TTC549 (cell line): ENCODE measurements around the gene MAPK8IP3.
"Not testable (repeated sequence)": the region's sequence is repeated elsewhere in the genome, so short reads cannot be mapped to it uniquely, and the experiment has no call there.

ENCODE experiments used
- FAIRE-seq: peaks from 2 replicates; lab custom pipeline; 2012; peaks lifted over from hg19 to GRCh38; lab: Jason Lieb, UNC

Gene MAPK8IP3

DNA sequence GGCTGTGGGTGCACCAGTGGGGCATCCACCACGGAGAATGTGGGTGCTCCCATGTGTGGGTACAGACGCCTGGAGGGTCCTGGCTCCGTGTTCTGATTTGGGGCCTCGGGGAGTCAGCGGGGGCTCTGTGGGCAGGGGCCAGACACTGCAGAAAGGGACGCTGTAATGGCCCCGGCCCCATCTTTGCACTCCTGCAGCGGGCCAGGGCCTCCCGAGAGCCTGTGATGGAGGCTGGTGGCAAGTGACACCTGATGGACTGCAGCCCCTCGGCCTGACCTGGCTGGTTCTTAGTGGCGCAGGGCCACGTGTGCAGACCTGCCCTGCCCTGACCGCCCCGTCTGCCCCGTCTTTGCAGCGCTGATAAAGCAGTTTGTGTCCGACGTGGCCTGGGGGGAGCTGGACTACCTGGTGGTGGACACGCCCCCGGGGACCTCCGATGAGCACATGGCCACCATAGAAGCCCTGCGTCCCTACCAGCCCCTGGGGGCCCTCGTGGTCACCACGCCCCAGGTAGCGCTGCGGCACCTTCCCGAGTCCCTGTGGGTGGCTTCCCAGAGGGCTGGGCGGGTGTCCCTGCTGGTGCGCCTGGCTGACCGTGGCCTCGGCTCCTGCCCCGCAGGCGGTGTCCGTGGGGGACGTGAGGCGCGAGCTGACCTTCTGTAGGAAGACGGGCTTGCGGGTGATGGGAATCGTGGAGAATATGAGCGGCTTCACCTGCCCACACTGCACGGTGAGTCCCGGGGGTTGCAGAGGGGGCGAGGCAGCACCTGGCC, 81.5 kb downstream of the MAPK8IP3 start:
- no peak for FAIRE-seq

DNA sequence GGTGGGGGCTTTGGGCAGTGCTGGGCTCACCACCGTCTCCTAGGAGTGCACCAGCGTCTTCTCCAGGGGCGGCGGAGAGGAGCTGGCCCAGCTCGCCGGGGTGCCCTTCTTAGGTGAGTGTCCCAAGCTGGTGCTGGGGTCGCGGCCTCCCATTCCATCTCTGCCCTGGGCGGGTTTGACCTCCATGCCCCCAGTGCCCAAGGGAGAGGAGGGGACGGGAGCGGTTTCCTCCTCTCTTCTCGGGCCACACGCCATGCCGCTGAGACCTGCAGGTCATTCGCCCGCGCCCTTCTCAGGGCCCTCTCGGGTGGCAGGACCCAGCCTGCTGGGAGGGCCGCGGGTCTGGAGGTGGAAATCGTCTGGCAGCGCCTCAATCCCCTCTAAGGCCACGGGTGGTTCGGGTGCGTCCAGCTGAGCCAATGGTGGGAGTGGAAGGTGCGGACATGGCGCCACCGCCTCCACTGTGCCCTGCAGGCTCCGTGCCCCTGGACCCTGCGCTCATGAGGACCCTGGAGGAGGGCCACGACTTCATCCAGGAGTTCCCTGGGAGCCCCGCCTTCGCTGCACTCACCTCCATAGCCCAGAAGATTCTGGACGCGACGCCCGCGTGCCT, 82.2 kb downstream of the MAPK8IP3 start:
- no peak for FAIRE-seq

DNA sequence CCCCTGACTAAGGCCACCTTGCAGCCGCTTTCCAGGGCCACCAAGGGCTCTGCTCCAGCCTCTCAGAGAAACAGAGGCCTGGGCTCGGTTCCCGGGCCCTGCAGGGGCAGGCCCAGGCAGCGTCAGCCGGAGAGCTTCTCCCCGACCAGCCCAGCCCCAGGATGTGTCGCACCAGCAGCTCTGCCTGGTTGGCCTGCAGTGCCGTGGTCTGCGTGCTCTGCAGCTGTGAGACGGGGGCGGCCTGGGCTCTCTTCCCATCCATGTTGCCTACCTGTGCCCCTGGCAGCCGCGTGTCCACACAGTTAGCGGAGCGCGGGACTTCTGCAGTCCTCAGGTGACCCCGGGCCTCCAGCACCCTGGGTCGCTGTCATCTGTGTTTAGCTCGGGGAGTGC, 82.7 kb downstream of the MAPK8IP3 start:
- no peak for FAIRE-seq

DNA sequence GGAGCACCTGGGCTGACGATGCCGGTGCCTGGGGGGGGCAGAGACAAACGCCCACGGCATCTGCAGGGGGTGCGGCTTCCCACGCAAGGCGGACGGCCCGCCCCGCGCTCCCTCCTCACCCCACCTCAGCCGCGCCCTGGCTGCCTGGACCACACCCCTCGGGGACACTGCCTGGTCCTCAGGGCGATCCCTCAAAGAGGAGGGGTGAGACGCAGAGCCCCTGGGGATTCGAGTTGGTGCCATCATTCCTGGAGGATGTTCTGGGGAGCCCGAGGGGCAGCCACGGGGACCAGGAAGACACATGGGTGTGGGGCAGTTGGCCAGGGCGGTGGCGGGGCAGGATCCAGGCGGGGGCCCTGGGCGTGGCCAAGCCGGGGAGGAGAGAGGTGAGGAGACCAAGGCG, 83.6 kb downstream of the MAPK8IP3 start:
- no peak for FAIRE-seq

DNA sequence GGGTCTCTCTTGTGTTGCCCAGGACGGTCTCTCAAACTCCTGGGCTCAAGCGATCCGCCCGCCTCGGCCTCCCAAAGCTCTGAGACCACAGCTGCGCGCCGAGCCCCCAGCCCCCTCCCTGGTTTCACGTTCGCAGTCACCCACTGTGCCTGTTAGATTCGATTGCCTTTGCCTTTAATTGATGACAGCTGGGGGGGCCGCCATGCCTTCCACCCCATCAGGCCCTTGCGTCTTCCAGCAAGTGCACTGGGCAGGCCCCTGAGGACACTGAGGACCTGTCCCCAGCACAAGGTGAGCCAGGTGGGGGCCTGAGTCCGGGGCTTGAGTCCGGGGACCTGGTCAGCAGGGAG, 84.2 kb downstream of the MAPK8IP3 start:
- no peak for FAIRE-seq

DNA sequence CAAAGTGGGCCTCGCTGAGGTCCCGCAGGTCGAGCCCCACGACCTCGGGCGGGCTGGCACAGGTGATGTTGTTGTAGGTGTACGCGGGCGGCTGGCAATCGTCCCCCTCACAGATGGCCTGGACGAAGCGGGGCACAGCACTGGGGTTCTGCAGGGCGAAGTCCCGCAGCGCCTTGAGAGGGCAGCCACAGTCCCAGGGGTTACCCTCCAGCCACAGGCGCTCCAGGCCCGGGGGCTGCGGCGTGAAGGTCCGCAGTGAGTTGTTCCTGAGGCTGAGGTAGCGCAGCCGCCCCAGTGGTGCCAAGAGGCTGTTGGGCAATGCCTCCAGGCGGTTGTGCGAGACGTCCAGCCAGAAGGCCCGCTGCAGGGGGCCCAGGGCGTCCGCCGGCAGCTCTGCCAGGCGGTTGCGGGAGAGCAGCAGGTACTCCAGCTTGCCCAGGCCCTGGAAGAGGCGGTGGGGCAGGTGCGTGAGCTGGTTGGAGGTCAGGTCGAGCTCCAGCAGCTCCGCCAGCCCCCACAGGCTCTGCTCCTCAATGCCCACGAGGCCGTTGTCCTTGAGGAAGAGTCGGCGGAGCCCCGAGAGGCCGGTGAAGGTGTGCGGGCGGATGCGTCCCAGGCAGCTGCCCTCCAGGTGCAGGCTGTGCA, 84.7 kb downstream of the MAPK8IP3 start:
- no peak for FAIRE-seq

DNA sequence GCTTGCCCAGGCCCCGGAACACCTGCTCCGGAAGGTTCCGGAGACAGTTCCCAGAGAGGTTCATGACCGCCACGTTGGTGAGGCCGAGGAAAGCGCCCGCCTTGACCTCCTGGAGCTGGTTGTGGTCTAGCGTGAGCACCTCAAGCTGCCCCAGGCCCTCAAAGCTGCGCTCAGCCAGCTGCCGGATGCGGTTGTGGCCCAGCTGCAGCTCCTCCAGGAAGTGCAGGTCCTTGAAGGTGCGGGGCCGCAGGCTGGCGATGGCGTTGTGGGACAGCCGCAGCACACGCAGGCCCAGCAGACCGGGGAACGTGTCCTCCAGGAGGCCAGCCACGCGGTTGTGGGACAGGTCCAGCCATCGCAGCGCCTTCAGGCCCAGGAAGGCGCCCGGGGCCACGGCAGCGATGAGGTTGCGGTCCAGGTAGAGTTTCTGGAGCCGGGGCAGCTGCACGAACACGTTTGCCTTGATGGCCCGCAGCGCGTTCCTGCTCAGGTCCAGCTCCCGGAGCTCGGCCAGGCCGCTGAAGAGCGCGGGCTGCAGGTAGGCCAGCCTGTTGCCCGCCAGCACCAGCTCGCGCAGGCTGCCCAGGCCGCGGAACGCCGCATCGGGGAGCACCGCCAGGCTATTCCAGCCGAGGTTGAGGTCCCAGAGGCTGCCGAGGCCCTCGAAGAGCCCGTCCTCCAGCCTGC, 85.4 kb downstream of the MAPK8IP3 start:
- FAIRE-seq = no peak

DNA sequence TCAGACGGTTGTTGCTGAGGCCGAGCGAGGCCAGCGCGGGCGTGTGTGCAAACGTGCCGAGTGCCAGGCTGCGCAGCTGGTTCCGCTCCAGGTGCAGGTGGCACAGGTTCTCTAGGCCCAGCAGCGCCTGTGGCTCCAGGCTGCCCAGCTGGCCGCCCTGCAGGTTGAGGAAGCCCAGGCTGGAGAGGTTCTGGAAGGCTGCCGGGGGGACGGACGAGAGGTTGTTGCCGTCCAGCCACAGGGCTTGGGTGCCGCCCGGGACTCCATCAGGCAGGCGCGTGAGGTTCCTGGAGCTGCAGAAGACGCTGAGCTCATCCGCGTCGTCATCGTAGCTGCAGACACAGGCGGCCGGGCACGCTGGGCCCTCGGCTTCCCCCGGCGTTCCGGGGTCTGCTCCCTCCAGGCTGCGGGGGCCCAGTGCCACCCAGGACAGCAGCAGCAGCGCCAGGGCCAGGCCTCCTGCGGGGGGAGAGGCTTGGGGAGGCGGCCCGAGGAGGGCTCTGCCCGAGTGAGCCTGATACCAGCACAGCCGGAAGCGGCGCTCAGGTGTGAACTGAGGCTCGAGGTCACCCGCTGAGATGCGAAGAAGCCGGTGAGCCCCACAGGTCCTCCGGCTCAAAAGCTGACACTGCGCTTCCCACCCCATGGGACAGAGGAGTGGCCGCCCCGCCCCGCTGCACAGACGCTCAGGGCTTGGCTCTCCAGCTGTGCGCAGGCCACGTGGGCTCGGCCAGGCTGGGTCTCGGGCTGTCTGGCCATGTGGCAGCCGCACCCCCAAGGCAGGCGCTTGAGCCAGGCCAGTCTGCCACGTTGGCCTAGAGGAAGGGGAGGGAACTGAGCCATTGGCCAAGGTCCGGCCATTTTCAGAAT, 86.2 kb downstream of the MAPK8IP3 start:
- FAIRE-seq = no peak

DNA sequence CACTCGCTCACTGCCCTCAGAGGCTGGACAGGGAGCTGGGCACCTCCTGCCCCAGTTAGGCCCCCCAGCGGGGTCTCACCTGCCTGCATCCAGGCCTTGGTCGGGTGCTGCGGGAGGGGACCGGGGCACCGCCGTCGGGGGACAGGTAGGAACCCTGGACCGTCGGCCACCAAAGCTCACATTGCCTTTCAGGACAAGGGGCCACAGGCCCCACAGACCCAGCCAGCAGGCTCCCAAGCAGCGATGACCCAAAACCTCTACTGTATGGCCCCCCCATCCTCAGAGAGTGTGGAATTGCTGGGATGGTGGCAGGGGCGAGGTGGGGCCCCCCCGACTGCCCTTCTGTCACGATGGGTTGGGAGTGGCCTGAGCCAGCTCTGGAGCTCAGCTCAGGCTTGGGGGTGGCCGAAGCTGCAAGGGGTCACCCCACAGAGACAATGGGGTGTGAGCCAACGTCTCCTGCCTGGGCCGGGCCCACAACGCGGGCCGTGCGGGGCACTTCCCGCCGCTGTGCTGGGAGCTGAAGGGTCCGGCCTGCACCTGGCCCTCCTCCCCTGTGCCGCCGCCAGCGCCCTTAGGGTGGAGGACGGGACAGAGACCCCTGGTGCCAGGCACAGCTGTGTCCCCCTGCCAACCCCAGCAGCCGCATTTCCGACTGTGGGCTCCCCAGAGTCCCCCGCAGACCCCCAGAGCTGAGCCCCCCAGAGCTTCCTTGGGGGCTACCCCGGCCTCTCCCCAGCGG, 87.0 kb downstream of the MAPK8IP3 start:
- FAIRE-seq = no peak

DNA sequence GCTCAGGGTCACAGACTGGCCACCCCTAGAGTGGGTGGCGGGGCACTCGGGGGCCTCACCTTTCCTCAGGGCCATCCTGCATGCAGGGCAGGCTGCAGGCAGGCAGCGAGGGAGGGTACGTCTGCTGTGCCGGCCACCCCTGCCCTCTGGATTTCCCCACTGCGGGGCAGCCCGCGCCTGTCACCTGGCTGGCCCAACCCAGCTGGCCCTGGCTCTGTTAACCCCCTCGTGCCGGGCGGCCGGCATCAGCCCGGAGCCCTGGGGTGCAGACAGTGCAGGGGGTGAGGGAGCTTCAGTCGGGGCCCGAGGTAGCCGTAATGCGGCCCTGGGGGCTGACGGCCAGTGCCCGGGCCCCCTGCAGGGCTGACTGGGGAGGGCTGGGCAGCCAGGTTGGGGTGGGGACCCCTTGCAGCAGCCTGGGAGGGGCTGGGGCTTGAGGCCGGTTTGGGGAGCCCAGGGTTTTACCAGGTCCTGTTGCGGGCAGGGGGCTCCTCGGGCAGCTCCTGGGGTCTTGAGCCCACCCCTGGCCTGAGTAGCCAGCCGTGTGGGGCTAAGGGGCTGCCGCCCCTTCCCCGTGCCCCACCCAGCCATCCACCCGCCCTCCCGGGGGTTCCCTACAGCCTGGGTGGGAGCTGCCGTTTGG, 87.7 kb downstream of the MAPK8IP3 start, which contains the start of gene IGFALS:
TSS of gene IGFALS (minus strand) at position 128 of the 643 bp plus-strand sequence. CDS start at position 75, 53 bp downstream.
- FAIRE-seq = no peak

DNA sequence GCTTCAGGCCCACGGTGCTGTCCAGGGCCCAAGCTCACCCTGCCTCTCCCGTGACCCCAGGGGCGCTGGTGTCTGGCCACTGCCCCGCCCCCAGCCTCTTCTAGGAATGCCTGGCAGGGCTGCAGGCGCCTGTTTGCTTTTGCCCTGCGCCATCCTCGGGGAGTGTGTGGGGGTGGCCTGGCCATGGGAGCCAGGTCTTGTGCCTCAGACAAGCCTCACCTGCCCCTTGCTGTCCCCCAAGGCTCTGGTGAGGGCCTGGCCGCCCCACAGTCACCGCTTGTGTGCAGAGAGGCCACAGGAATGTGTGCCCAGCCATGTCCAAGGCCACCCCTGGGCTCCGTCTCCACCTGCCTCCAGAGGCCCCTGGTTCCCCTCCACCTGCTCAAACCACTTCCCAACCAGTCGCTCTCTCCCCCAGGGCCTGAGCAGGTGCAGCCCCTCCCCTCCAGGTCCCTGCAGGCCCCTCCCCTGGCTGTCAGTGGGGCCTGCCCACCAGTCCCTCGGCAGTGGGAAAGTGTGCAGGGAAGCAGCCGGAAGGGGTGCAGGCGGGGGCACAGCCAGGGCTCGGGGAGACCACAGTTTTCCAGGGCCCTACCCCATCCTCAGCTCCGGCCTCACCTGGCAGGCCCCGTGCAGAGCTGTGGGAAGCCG, 88.4 kb downstream of the MAPK8IP3 start:
- FAIRE-seq = no peak

DNA sequence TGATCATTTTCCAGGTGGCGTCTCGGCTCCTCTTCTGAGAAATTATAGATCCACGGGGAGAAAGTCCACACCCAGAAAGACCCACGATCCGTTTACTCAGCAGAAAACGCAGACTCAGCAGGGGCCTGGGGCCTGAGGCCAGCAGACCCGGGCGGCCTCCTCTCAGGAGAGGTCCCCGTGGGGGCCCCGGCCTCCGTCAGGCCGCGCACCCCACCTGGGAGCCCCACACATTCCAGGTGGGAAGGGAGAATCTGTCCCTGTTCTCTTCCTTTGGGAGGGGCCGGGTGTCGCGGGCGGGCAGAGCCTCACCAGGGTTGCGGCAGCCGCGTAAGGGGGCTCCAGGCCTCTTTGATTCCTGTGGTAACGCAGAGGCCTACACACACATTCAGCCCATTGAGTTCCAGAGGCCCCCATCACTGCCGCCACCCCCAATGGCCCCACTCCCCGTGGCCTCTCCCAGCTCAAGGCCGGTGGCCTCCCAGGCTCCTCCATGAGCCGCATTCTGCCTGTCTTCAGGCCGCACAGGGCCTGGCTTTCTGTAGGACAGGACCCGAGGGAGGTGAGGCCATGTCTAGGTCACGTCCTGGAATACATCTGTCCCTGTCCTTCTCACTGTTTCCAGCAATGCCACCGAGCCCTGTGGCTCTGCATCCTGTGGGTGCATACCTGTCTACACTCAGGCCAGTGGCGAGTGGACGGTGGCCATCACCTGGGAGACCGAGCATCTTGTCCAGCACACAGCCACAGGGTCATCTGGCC, 89.1 kb downstream of the MAPK8IP3 start:
- FAIRE-seq = no peak

DNA sequence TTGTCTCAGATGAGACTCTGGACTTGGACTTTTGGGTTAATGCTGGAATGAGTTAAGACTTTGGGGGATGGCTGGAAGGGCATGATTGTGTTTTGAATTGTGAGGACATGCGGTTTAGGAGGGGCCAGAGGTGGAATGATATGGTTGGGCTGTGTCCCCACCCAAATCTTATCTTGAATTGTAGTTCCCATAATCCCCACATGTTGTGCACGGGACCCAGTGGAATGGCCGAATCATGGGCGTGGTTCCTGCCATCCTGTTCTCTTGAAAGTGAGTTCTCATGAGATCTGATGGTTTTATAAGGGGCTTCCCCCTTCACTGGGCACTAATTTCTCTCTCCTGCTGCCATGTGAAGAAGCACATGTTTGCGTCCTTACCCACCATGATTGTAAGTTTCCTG, 93.3 kb downstream of the MAPK8IP3 start:
- not testable (repeated sequence) for FAIRE-seq

DNA sequence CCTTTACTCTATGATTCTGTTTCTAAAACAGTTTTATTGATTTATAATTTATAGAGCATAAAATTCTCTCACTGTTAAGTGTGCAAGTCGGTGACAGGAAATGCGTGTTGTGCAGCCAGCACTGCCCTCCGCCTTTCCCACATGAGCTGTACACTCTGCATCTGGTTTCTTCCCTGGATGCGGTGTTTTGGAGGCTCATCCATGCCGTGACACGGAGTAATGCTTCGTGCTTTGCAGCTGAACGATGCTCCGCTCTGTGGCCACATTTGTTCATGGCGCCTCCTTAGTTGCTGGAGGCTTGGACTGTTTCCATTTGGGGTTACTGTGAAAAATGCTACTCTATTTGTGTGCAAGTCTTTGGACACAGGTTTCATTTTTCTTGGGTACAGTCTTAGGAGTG, 94.7 kb downstream of the MAPK8IP3 start:
- no peak for FAIRE-seq

DNA sequence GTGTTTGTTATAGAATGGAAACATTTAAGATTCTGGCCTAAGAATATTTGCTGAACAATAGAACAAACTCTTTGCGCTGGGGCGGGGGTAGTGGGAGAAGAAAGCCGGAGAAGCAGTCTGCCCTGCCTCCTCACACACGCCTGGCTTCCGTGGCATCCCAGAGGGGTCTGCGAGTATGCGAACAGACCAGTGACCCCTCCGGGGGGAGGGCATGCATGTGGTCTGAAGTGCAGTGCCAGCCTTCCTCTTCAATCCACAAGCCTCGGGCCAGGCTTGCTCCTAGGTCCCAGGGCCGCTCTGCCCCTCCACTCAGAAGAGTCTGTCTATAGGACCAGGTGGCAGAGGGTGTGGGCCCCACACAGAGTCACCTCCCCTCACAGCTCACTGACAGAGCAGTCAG, 101.6 kb downstream of the MAPK8IP3 start:
- no peak for FAIRE-seq

DNA sequence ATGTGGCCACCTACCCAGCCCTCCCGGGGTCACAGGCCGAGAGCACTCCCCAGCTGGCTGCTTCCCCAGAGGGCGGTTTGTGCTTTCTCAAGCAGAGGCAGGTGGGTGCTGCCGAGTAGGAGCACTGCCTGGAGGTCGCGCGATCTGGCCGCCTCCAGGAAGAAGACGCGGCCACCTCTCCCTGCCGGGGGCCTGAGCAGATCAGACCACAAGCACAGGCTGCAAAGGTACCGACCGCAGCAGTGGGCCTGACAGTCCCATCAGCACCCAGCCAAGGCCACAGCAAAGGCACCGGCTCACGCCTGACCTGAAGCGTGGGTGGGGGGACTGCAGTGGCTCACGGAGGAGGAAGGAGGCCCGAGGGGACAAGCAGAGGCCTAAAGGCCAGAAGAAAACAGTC, 102.7 kb downstream of the MAPK8IP3 start:
- FAIRE-seq = no peak

DNA sequence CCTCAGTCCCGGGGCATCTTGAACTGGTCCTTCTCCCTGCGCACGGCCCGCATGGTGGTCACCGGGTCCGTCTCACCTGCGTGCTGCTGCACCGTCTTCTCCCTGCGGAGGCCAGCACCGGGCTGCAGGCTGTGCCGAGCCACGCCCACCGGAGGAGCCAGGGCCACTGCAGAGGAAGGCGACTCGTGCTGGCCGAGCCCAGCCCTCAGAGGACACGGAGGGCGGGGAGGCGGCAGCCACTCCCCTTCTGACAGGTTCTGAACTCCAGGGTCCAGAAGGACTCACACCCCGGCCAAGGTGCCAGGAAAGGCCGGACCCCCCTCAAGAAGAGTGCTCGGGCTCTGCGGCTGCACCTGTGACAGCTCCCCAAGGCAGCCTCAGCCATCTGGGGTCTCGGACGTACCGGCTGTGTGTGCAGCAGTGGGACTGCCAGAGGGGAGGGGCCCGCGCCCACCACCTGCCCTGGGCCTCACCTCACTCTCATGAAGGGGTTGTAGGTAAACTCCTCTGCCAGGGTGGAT, 103.3 kb downstream of the MAPK8IP3 start:
- FAIRE-seq = no peak

DNA sequence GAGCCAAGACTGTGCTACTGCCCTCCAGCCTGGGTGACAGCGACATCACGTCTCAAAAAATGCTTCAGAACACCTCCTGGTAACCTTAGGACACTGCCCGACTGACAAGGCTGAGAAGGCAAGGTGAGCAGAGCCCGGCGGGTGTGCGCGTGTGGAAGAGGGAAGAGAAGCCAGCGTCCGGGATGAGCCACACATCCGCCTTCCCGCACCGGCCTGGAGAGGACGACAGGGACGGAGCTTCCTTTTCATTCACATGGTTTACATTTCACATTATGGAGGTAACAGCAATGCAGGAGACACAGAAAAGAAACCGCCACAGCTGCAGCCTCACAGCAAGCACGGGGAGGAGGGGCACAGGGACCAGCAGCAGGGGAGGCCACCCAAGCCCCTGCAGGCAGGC, 104.1 kb downstream of the MAPK8IP3 start:
- FAIRE-seq = no peak

DNA sequence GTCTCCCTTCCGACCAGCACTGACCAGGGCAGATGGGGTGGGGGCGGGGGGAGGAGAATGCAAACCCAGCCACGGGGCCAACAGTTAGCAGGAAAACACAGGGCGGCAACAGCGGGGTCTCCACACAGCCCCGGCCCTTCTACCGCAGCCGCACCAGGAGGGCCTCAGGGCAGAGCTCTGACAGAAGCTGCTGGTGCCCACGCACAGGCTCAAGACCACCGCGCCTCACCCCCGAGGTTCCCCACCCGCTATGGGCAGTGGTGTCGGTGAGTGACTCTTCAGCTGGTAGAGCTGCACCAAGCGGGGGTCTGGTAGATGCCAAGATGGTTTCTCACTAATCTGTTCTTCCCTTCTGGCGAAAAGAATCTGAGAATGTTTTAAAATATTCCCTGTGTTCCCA, 104.5 kb downstream of the MAPK8IP3 start:
- FAIRE-seq = no peak
